DND-41 (cell line): Measurements from ENCODE around the gene RBL2.

ENCODE experiments used
- CTCF ChIP-seq: IDR thresholded peaks from 2 replicates; pipeline ENCODE4 v1.5.1; 2012; ENCODE audit warnings: borderline replicate concordance, low read length, moderate library complexity, mild to moderate bottlenecking; ENCODE audit not compliant: poor library complexity, severe bottlenecking; ENCODE audit errors: extremely low read depth
- EZH2 ChIP-seq: IDR thresholded peaks from 3 replicates; pipeline ENCODE4 v1.6.1; 2012; ENCODE audit warnings: borderline replicate concordance, low read depth, mild to moderate bottlenecking, moderate library complexity, low read length, inconsistent platforms; ENCODE audit not compliant: severe bottlenecking

DNA sequence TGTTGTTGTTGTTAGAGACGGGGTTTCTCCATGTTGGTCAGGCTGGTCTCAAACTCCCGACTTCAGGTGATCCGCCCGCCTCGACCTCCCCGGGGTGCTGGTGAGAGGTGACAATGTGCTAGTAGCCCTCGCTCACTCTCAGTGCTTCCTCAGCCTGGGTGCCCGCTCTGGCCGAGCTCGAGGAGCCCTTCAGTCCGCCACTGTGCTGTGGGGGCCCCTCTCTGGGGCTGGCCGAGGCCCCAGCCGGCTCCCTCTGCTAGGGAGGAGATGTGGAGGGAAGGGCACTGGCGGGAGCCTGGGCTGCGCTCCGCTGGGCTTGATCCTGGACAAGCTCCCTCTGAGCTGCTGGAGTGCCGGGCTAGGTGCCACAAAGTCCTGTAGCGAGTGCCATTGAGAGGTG is 21.7 kb upstream of the RBL2 start:
- TF ChIP-seq CTCF (no peak), EZH2 (no peak)
